OCI-LY1 (cell line): ENCODE data around the gene CETP.

ENCODE experiments used
- CTCF ChIP-seq: fragments of 200-600 bp; sonication (generic), shearing (Covaris generic); IDR thresholded peaks from 2 replicates; pipeline ENCODE4 v1.5.1; 2017; ENCODE audit warnings: mild to moderate bottlenecking, antibody characterized with exemption, low read length, moderate library complexity, mixed read lengths
- EZH2 ChIP-seq: fragments of 200-600 bp; sonication (generic), shearing (Covaris generic); IDR thresholded peaks from 2 replicates; pipeline ENCODE4 v1.8.0; 2017; ENCODE audit warnings: borderline replicate concordance, mixed run types, mild to moderate bottlenecking, antibody characterized with exemption, low read length, moderate library complexity, mixed read lengths

DNA sequence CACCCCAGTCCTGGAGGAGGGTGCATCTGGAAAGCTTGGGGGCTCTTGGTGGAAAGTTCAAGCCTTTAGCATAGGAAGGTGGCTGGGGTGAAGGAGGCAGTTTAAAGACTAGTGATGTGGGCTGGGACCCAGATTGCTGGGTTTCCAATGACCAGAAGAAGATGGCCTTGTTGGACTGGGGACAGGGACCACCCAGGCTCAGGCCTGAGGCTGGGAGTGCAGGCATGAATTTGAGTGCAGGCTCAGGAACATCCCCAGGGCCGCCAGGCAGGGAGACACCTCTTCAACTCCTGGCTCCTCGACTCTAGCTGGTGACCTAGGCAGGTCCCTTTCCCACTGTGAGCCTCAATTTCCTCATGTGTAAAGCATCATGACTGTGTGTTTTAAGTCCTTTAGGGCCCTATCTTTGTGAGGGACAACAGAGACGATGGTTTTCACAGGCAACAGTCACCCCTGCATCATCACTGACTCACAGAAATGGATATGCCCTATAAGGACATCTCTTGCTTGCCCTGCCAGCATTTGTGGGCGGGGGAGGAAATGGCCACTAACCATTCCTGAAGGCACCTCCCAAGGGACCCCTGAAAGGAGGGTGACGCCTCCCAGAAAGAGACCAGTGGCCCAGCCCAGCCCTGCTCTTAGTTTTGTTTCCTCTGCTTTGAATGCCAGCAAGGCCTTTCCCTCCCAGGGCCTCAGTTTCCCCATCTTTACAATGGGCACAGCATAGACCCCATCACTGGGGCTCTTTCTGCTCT is 38.7 kb downstream of the CETP start:
- no peak for TF ChIP-seq CTCF
- no peak for TF ChIP-seq EZH2
